Measurements from ENCODE around the gene ABTB1. TPM values are rescaled to one million over a fixed set of nuclear protein-coding genes. Genes with fewer than 3 reads are reported as not detected.

Gene ABTB1
- total and polyA plus RNA-seq, 2 of the 13 experiments (the other 11 are each of a cell fraction or from before 2014, with no cell fraction given) = 0.42 to 14.5 TPM

DNA sequence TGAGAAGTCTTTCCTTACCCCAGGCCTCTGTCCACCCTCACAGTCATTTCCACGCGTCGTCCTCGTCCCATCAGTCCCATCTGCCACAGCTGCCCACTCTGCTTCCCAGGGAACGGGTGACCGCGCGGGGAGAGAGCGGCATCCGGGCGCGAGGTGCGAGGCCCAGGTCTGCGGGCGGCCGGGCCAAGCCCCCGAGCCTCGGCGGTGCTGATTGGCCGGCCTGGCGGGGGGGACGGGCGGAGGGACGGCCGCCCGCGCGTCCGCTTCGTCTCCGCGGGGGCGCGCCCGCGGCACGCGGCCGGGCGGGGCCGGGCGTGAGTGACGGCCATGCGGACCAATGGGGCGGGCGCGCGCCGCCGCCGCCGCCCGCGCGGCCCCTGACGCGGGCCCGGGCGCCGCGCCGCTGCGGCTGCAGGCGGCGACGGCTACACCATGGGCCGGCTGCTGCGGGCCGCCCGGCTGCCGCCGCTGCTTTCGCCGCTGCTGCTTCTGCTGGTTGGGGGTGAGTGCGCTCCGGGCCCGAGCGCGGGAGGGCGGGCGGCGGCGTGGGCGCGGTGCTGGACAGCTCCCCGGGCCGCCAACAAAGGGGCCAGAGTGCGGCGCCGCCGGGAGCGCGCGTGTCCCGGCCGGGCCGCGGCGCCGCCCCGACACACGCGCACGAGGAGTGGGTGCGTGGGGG, 43.8 kb upstream of the ABTB1 start, which contains the start of gene PODXL2 (continued):
- no peak for TF ChIP-seq ZSCAN22 (CRISPR knock-in tag; IDR thresholded peaks at IDR 0.05)
- TF ChIP-seq MEF2D (CRISPR knock-in tag; IDR thresholded peaks at IDR 0.05) = no peak
- TF ChIP-seq, protein P1, sequence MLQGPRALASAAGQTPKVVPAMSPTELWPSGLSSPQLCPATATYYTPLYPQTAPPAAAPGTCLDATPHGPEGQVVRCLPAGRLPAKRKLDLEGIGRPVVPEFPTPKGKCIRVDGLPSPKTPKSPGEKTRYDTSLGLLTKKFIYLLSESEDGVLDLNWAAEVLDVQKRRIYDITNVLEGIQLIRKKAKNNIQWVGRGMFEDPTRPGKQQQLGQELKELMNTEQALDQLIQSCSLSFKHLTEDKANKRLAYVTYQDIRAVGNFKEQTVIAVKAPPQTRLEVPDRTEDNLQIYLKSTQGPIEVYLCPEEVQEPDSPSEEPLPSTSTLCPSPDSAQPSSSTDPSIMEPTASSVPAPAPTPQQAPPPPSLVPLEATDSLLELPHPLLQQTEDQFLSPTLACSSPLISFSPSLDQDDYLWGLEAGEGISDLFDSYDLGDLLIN (CRISPR knock-in tag; IDR thresholded peaks at IDR 0.05; ENCODE audit: borderline replicate concordance) = no peak
- TF ChIP-seq ELF4 (CRISPR knock-in tag; IDR thresholded peaks at IDR 0.05; ENCODE audit: borderline replicate concordance) = peak; percentile 72; the same call in 1 of the 2 replicates
- no peak for TF ChIP-seq ZNF263 (CRISPR knock-in tag; IDR thresholded peaks at IDR 0.05)
- 0 out of 2 replicates have a peak, but pooled peaks have one; percentile 40 for TF ChIP-seq ZNF556 (CRISPR knock-in tag; IDR thresholded peaks at IDR 0.05; ENCODE audit: borderline replicate concordance)
- TF ChIP-seq ZNF546 (CRISPR knock-in tag; conservative IDR thresholded peaks at IDR 0.05) = peak; percentile 59; the same call in 1 of the 2 replicates
- TF ChIP-seq ZNF780A (CRISPR knock-in tag; IDR thresholded peaks at IDR 0.05) = 0 out of 2 replicates have a peak, but pooled peaks have one; percentile 40
- TF ChIP-seq, protein P2, sequence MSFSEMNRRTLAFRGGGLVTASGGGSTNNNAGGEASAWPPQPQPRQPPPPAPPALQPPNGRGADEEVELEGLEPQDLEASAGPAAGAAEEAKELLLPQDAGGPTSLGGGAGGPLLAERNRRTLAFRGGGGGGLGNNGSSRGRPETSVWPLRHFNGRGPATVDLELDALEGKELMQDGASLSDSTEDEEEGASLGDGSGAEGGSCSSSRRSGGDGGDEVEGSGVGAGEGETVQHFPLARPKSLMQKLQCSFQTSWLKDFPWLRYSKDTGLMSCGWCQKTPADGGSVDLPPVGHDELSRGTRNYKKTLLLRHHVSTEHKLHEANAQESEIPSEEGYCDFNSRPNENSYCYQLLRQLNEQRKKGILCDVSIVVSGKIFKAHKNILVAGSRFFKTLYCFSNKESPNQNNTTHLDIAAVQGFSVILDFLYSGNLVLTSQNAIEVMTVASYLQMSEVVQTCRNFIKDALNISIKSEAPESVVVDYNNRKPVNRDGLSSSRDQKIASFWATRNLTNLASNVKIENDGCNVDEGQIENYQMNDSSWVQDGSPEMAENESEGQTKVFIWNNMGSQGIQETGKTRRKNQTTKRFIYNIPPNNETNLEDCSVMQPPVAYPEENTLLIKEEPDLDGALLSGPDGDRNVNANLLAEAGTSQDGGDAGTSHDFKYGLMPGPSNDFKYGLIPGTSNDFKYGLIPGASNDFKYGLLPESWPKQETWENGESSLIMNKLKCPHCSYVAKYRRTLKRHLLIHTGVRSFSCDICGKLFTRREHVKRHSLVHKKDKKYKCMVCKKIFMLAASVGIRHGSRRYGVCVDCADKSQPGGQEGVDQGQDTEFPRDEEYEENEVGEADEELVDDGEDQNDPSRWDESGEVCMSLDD (CRISPR knock-in tag; IDR thresholded peaks at IDR 0.05; ENCODE audit: borderline replicate concordance) = no peak
- TF ChIP-seq, protein P3, sequence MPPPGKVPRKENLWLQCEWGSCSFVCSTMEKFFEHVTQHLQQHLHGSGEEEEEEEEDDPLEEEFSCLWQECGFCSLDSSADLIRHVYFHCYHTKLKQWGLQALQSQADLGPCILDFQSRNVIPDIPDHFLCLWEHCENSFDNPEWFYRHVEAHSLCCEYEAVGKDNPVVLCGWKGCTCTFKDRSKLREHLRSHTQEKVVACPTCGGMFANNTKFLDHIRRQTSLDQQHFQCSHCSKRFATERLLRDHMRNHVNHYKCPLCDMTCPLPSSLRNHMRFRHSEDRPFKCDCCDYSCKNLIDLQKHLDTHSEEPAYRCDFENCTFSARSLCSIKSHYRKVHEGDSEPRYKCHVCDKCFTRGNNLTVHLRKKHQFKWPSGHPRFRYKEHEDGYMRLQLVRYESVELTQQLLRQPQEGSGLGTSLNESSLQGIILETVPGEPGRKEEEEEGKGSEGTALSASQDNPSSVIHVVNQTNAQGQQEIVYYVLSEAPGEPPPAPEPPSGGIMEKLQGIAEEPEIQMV (CRISPR knock-in tag; IDR thresholded peaks at IDR 0.05; ENCODE audit: low read depth) = peak; percentile 77; the same call in 1 of the 2 replicates
- TF ChIP-seq, protein P4, sequence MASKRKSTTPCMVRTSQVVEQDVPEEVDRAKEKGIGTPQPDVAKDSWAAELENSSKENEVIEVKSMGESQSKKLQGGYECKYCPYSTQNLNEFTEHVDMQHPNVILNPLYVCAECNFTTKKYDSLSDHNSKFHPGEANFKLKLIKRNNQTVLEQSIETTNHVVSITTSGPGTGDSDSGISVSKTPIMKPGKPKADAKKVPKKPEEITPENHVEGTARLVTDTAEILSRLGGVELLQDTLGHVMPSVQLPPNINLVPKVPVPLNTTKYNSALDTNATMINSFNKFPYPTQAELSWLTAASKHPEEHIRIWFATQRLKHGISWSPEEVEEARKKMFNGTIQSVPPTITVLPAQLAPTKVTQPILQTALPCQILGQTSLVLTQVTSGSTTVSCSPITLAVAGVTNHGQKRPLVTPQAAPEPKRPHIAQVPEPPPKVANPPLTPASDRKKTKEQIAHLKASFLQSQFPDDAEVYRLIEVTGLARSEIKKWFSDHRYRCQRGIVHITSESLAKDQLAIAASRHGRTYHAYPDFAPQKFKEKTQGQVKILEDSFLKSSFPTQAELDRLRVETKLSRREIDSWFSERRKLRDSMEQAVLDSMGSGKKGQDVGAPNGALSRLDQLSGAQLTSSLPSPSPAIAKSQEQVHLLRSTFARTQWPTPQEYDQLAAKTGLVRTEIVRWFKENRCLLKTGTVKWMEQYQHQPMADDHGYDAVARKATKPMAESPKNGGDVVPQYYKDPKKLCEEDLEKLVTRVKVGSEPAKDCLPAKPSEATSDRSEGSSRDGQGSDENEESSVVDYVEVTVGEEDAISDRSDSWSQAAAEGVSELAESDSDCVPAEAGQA (IDR thresholded peaks at IDR 0.05; ENCODE audit: low read depth) = no peak
- TF ChIP-seq, protein P4 (CRISPR knock-in tag; IDR thresholded peaks at IDR 0.05; ENCODE audit: borderline replicate concordance) = no peak
- no peak for TF ChIP-seq KDM5A (IDR thresholded peaks at IDR 0.05; ENCODE audit: borderline replicate concordance, low read length)
- TF ChIP-seq ZNF749 (CRISPR knock-in tag; IDR thresholded peaks at IDR 0.05; ENCODE audit: borderline replicate concordance) = peak; percentile 60; the same call in 1 of the 2 replicates
- TF ChIP-seq MAZ (IDR thresholded peaks at IDR 0.05; ENCODE audit: borderline replicate concordance, low read depth, low read length) = no peak
- peak; percentile 71; the same call in 1 of the 2 replicates for TF ChIP-seq MAZ (CRISPR knock-in tag; IDR thresholded peaks at IDR 0.05; ENCODE audit: low read depth)

All from HepG2 (cell line).